Embryonic facial prominence (tissue), 1 donor: ENCODE measurements around the gene HINT3.
"Not testable (repeated sequence)": the region's sequence is repeated elsewhere in the genome, so short reads cannot be mapped to it uniquely, and the experiment has no call there.

Experiments
- DNase-seq: peaks from one replicate; pipeline ENCODE4 v3.0.0-alpha.2; 2016; ENCODE audit errors: extremely low spot score

The HINT3 gene

GRCh38 chr6:125961117-125961516 is 4.5 kb downstream of the HINT3 start:
- DNase-seq, result no peak

GRCh38 chr6:125962900-125963497 is 6.4 kb downstream of the HINT3 start:
- no peak for DNase-seq

GRCh38 chr6:125963817-125964216 is 7.2 kb downstream of the HINT3 start:
- no peak for DNase-seq

GRCh38 chr6:125966569-125966968 is 10.0 kb downstream of the HINT3 start:
- DNase-seq, result no peak

- DNase-seq, result no peak
Observed at GRCh38 chr6:125968493-125968892, 11.9 kb downstream of the HINT3 start.

GRCh38 chr6:125970760-125971159 is 14.2 kb downstream of the HINT3 start:
- DNase-seq, result no peak

- not testable (repeated sequence) for DNase-seq
Observed at GRCh38 chr6:125972478-125972877, 15.9 kb downstream of the HINT3 start.

- DNase-seq, result peak; percentile 27
Observed at GRCh38 chr6:125974214-125974866, 17.8 kb downstream of the HINT3 start.

- no peak for DNase-seq
Observed at GRCh38 chr6:125979101-125979500, 22.5 kb downstream of the HINT3 start.

- DNase-seq, result no peak
Observed at GRCh38 chr6:125981571-125982185, 25.1 kb downstream of the HINT3 start.

GRCh38 chr6:125983246-125983945 is 26.8 kb downstream of the HINT3 start:
- no peak for DNase-seq

GRCh38 chr6:125984311-125984710 is 27.7 kb downstream of the HINT3 start:
- DNase-seq, result no peak

GRCh38 chr6:125985522-125985921 is 29.0 kb downstream of the HINT3 start:
- no peak for DNase-seq

GRCh38 chr6:125985979-125986300 is 29.4 kb downstream of the HINT3 start:
- DNase-seq, result no peak

GRCh38 chr6:125986301-125987025 is 29.9 kb downstream of the HINT3 start, which contains the start of gene TRMT11:
Gene TRMT11, plus strand, starts transcription at chr6:125986540. Its CDS starts 11 bp downstream, at chr6:125986551.
- DNase-seq, result peak; percentile 77

- no peak for DNase-seq
Observed at GRCh38 chr6:125987026-125987617, 30.6 kb downstream of the HINT3 start.

GRCh38 chr6:125988280-125988679 is 31.7 kb downstream of the HINT3 start:
- DNase-seq, result no peak

- no peak for DNase-seq
Observed at GRCh38 chr6:125989631-125990030, 33.1 kb downstream of the HINT3 start.

- no peak for DNase-seq
Observed at GRCh38 chr6:125991653-125992052, 35.1 kb downstream of the HINT3 start.

GRCh38 chr6:125994670-125995488 is 38.3 kb downstream of the HINT3 start:
- no peak for DNase-seq
